Hepatocyte (in vitro differentiated cells): Measurements from ENCODE around the gene CCDC60. TPM values are rescaled to one million over a fixed set of nuclear protein-coding genes. Genes with fewer than 3 reads are reported as not detected.

Source experiments
- DNase-seq: peaks from one replicate; pipeline ENCODE4 v3.0.0-alpha.2; 2016; ENCODE audit warnings: low spot score
- H2AFZ ChIP-seq: fragments of 200-600 bp; sonication (generic); 2 replicates; pipeline ENCODE4 v1.6.0; 2016; ENCODE audit warnings: antibody characterized with exemption, mild to moderate bottlenecking
- H3K27ac ChIP-seq: fragments of 200-600 bp; sonication (generic); 2 replicates; pipeline ENCODE4 v1.5.1; 2016; ENCODE audit warnings: mild to moderate bottlenecking
- H3K27me3 ChIP-seq: fragments of 200-600 bp; sonication (generic); 2 replicates; pipeline ENCODE4 v1.6.1; 2016
- H3K36me3 ChIP-seq: fragments of 200-600 bp; sonication (generic); replicated peaks from 2 replicates; pipeline ENCODE4 v1.5.1; 2016; ENCODE audit warnings: low read depth; ENCODE audit not compliant: insufficient read depth
- H3K4me1 ChIP-seq: fragments of 200-600 bp; sonication (generic); 2 replicates; pipeline ENCODE4 v1.5.1; 2016; ENCODE audit warnings: mild to moderate bottlenecking, moderate library complexity; ENCODE audit not compliant: insufficient read depth
- H3K4me2 ChIP-seq: fragments of 200-600 bp; sonication (generic); 2 replicates; pipeline ENCODE4 v1.6.0; 2016
- H3K4me3 ChIP-seq: fragments of 200-600 bp; sonication (generic); 2 replicates; pipeline ENCODE4 v1.5.1; 2016; ENCODE audit warnings: mild to moderate bottlenecking
- H3K79me2 ChIP-seq: fragments of 200-600 bp; sonication (generic); 2 replicates; pipeline ENCODE4 v1.6.0; 2017; ENCODE audit warnings: mild to moderate bottlenecking
- H3K9me2 ChIP-seq: fragments of 200-600 bp; sonication (generic); replicated peaks from 2 replicates; pipeline ENCODE4 v1.6.0; 2017; ENCODE audit warnings: mild to moderate bottlenecking; ENCODE audit not compliant: insufficient read depth
- H3K9me3 ChIP-seq: fragments of 200-600 bp; sonication (generic); 2 replicates; pipeline ENCODE4 v1.5.1; 2016; ENCODE audit warnings: low read depth, mild to moderate bottlenecking
- H4K20me1 ChIP-seq: fragments of 200-600 bp; sonication (generic); 2 replicates; pipeline ENCODE4 v1.6.0; 2016; ENCODE audit warnings: mild to moderate bottlenecking; ENCODE audit not compliant: insufficient read depth, poor library complexity, severe bottlenecking
- CTCF ChIP-seq: fragments of 200-600 bp; sonication (generic); IDR thresholded peaks from 2 replicates; pipeline ENCODE4 v1.5.1; 2016; ENCODE audit warnings: antibody characterized with exemption, mild to moderate bottlenecking; ENCODE audit not compliant: poor library complexity
- EZH2 ChIP-seq: fragments of 200-600 bp; sonication (generic); IDR thresholded peaks from 2 replicates; pipeline ENCODE4 v1.6.1; 2016; ENCODE audit warnings: antibody characterized with exemption, mild to moderate bottlenecking, borderline replicate concordance
- EZH2phosphoT487 ChIP-seq: fragments of 200-600 bp; sonication (generic); IDR thresholded peaks from one replicate; pipeline ENCODE4 v1.6.1; 2018; ENCODE audit warnings: antibody characterized with exemption, mild to moderate bottlenecking, low read depth, moderate library complexity; ENCODE audit not compliant: unreplicated experiment, severe bottlenecking
- WGBS: methylation state at CpG from one replicate; pipeline ENCODE4 v1.1.6; 2016; ENCODE audit warnings: low lambda C conversion rate; ENCODE audit errors: missing lambda C conversion rate; 5-methylcytosine and 5-hydroxymethylcytosine counted together
- polyA plus RNA-seq: library from polyadenylated mRNA; unstranded; fragments of >200 nt; fragmentation: Nextera tagmentation; extraction: Ambion mirVana; gene quantifications from 2 replicates; pipeline ENCODE4 v1.2.1, GENCODE V29; 2016
- total RNA-seq: library from RNA; depleted of rRNA; stranded (reverse); fragments of >200 nt; gene quantifications from 2 replicates; pipeline ENCODE4 v1.2.3, GENCODE V29; 2014

Gene CCDC60
- total and polyA plus RNA-seq, 2 experiments from 2014 or later: 0.47 TPM; not detected in 1

- Histone ChIP-seq H3K27me3 (no peaks in the 10 kb centered on the region), H3K9me2 (no peaks in the 10 kb centered on the region), H3K36me3 (no peaks in the 10 kb centered on the region), H4K20me1 (no peaks in the 10 kb centered on the region), H2AFZ (no peak overlapping the region), H3K27ac (no peak overlapping the region), H3K9me3 (no peaks in the 10 kb centered on the region), H3K4me2 (no peak overlapping the region), H3K4me1 (no peaks in the 10 kb centered on the region), H3K4me3 (no peak overlapping the region), H3K79me2 (no peaks in the 10 kb centered on the region)
- TF ChIP-seq EZH2 (no peak), EZH2phosphoT487 (no peak), CTCF (no peak)
- 28% methylated on average over 4 of the region's 4 CpGs for WGBS
- no peak for DNase-seq
Measured at GRCh38 chr12:119486599-119487154, 152.1 kb downstream of the CCDC60 start.

GRCh38 chr12:119491814-119492213 lies 157.3 kb downstream of the CCDC60 start:
- no peak for DNase-seq
- H3K27me3 ChIP-seq: no peaks in the 10 kb centered on the region
- 88% methylated on average over 5 of the region's 5 CpGs for WGBS
- no peaks in the 10 kb centered on the region for H3K9me2 ChIP-seq
- no peaks in the 10 kb centered on the region for H3K9me3 ChIP-seq
- no peak overlapping the region for H2AFZ ChIP-seq
- H3K4me3 ChIP-seq: no peak overlapping the region
- no peak overlapping the region for H3K4me2 ChIP-seq
- H3K79me2 ChIP-seq: no peaks in the 10 kb centered on the region
- no peaks in the 10 kb centered on the region for H3K36me3 ChIP-seq
- H3K27ac ChIP-seq: no peak overlapping the region
- TF ChIP-seq EZH2phosphoT487: no peak
- TF ChIP-seq CTCF: no peak
- TF ChIP-seq EZH2: no peak
- no peaks in the 10 kb centered on the region for H4K20me1 ChIP-seq
- no peaks in the 10 kb centered on the region for H3K4me1 ChIP-seq

GRCh38 chr12:119500209-119500608 lies 165.7 kb downstream of the CCDC60 start:
- H4K20me1 ChIP-seq: no peaks in the 10 kb centered on the region
- no peaks in the 10 kb centered on the region for H3K79me2 ChIP-seq
- 87% methylated on average over 4 of the region's 4 CpGs for WGBS
- DNase-seq: no peak
- H3K9me2 ChIP-seq: no peaks in the 10 kb centered on the region
- no peak overlapping the region for H3K4me3 ChIP-seq
- H3K4me1 ChIP-seq: no peaks in the 10 kb centered on the region
- no peak overlapping the region for H3K4me2 ChIP-seq
- H3K9me3 ChIP-seq: no peaks in the 10 kb centered on the region
- no peak for TF ChIP-seq CTCF
- no peak for TF ChIP-seq EZH2phosphoT487
- TF ChIP-seq EZH2: no peak
- H3K36me3 ChIP-seq: no peaks in the 10 kb centered on the region
- no peak overlapping the region for H2AFZ ChIP-seq
- peaks cover 24% of the 10 kb centered on the region for H3K27me3 ChIP-seq
- H3K27ac ChIP-seq: no peak overlapping the region
